ENCODE data around the gene CBARP. TPM values are rescaled to one million over a fixed set of nuclear protein-coding genes. Genes with fewer than 3 reads are reported as not detected.

Gene CBARP
- polyA plus RNA-seq, 3 donors = not detected

GRCh38 chr19:1282588-1283206 lies 44.9 kb upstream of the CBARP start:
- WGBS (ENCODE audit: insufficient coverage) = 81% methylated on average over 18 of the region's 18 CpGs
- H3K9ac ChIP-seq (ENCODE audit: insufficient read depth, low read length, poor library complexity, severe bottlenecking) = no peak overlapping the region
- DNase-seq = no peak
- no peak overlapping the region for H2AFZ ChIP-seq (ENCODE audit: insufficient read depth, low read depth, low read length, poor library complexity, severe bottlenecking)
- peaks cover 0 to 10% of the 10 kb centered on the region in 2 donors for H3K9me3 ChIP-seq (replicated peaks in 1 of 2; ENCODE audit: control insufficient read depth in 1 of 2, insufficient read depth in 1 of 2, low read length in 2 of 2)
- no peak overlapping the region for H3K4me3 Mint-ChIP-seq
- H3K27ac ChIP-seq (ENCODE audit: low read depth in 1 of 2, low read length in 2 of 2) = no peak overlapping the region
- intact Hi-C loops (cut with micrococcal nuclease) = no loop called here
- peaks cover 32 to 45% (median 34%) of the 10 kb centered on the region in 3 donors for H3K27me3 Mint-ChIP-seq (ENCODE audit: low read depth in 3 of 3)
- no peak overlapping the region for H3K4me3 ChIP-seq (replicated peaks in 1 of 3; ENCODE audit: low read depth in 2 of 3, low read length in 3 of 3)
- H3K9me3 Mint-ChIP-seq = peaks cover 0 to 12% (median 5%) of the 10 kb centered on the region in 7 donors
- H3K36me3 Mint-ChIP-seq = peaks cover 24 to 25% of the 10 kb centered on the region in 2 donors
- H3K79me2 ChIP-seq (ENCODE audit: insufficient read depth, low read length) = no peaks in the 10 kb centered on the region
- peaks cover 9% of the 10 kb centered on the region for H3K4me1 Mint-ChIP-seq
- H3K36me3 ChIP-seq (replicated peaks in 1 of 2; ENCODE audit: control insufficient read depth in 1 of 2, insufficient read depth in 2 of 2, low read length in 2 of 2) = peaks cover 10 to 15% of the 10 kb centered on the region in 2 donors
- no peaks in the 10 kb centered on the region for H3K4me1 ChIP-seq (ENCODE audit: control insufficient read depth in 1 of 2, insufficient read depth in 2 of 2, low read length in 2 of 2)
- peaks cover 11 to 39% of the 10 kb centered on the region in 2 donors for H3K27me3 ChIP-seq (ENCODE audit: control insufficient read depth in 2 of 2, insufficient read depth in 2 of 2, low read length in 2 of 2)
- peaks cover 14% of the 10 kb centered on the region for H4K20me1 ChIP-seq (ENCODE audit: insufficient read depth, low read length)
- no peak for TF ChIP-seq CTCF (IDR thresholded peaks at IDR 0.05)
- H3K4me2 ChIP-seq (replicated peaks; ENCODE audit: extremely low read depth, low read length, poor library complexity, severe bottlenecking) = no peak overlapping the region
- H3K27ac Mint-ChIP-seq = no peak overlapping the region

DNA sequence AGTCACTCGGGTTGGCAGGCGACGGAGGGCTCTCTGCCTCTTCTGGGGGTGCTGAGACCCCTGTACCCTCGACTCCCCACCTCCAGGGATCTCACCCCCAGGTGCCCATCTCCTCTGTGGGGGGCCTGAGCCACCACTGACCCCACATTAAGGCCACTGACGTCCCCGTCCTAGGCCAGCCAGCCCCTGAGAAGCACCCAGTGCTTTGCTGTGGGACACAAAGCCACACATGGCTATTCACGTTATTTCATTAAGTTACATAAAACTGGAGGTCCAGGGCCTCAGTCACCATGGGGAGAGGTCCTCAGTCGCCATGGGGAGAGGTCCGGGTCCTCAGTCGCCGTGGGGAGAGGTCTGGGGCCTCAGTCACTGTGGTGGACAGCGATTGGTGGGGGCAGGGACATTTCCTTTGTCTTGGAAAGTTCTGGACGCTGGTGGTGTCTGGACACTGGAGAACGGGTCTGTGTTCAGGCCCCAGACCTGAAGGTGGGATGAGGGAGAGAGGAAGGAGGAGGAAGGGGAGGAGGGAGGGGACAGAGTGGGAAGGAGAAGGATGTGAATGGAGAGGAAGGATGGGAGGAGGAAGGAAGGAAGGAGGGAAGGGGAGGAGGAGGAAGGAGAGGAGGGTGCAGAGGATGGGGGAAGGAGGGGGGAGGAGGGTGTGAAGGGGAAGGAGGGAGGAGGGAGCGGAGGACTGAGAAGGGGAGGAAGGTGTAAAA lies 43.9 kb upstream of the CBARP start:
- Mint-ChIP-seq H3K4me1 (peaks cover 12% of the 10 kb centered on the region), H3K9me3 (peaks cover 0 to 12% (median 5%) of the 10 kb centered on the region in 7 donors), H3K27me3 (ENCODE audit: low read depth in 3 of 3) (peaks cover 25 to 36% (median 28%) of the 10 kb centered on the region in 3 donors), H3K36me3 (peaks cover 24 to 34% of the 10 kb centered on the region in 2 donors), H3K4me3 (no peak overlapping the region), H3K27ac (no peak overlapping the region)
- Histone ChIP-seq H3K4me3 (replicated peaks in 1 of 3; ENCODE audit: low read depth in 2 of 3, low read length in 3 of 3) (no peak overlapping the region), H3K9me3 (replicated peaks in 1 of 2; ENCODE audit: control insufficient read depth in 1 of 2, insufficient read depth in 1 of 2, low read length in 2 of 2) (peaks cover 0 to 8% of the 10 kb centered on the region in 2 donors), H3K4me2 (replicated peaks; ENCODE audit: extremely low read depth, low read length, poor library complexity, severe bottlenecking) (no peak overlapping the region), H3K9ac (ENCODE audit: insufficient read depth, low read length, poor library complexity, severe bottlenecking) (no peak overlapping the region), H3K79me2 (ENCODE audit: insufficient read depth, low read length) (peaks cover 2% of the 10 kb centered on the region), H3K36me3 (replicated peaks in 1 of 2; ENCODE audit: control insufficient read depth in 1 of 2, insufficient read depth in 2 of 2, low read length in 2 of 2) (peaks cover 10 to 15% of the 10 kb centered on the region in 2 donors), H3K27me3 (ENCODE audit: control insufficient read depth in 2 of 2, insufficient read depth in 2 of 2, low read length in 2 of 2) (peaks cover 8 to 29% of the 10 kb centered on the region in 2 donors), H3K4me1 (ENCODE audit: control insufficient read depth in 1 of 2, insufficient read depth in 2 of 2, low read length in 2 of 2) (peaks cover 1 to 5% of the 10 kb centered on the region in 2 donors), H4K20me1 (ENCODE audit: insufficient read depth, low read length) (peaks cover 19% of the 10 kb centered on the region), H3K27ac (ENCODE audit: low read depth in 1 of 2, low read length in 2 of 2) (no peak overlapping the region), H2AFZ (ENCODE audit: insufficient read depth, low read depth, low read length, poor library complexity, severe bottlenecking) (no peak overlapping the region)
- no peak for DNase-seq
- no peak for TF ChIP-seq CTCF (IDR thresholded peaks at IDR 0.05)
- intact Hi-C loops (cut with micrococcal nuclease) = no loop called here
- 84% methylated on average over 12 of the region's 15 CpGs for WGBS (ENCODE audit: insufficient coverage)
